Measurements from ENCODE around the gene IRF8. TPM values are rescaled to one million over a fixed set of nuclear protein-coding genes. Genes with fewer than 3 reads are reported as not detected.

IRF8 gene
- total and polyA plus RNA-seq, 2 of the 13 experiments (the other 11 are each of a cell fraction or from before 2014, with no cell fraction given), result not detected

- TF ChIP-seq, protein P1, sequence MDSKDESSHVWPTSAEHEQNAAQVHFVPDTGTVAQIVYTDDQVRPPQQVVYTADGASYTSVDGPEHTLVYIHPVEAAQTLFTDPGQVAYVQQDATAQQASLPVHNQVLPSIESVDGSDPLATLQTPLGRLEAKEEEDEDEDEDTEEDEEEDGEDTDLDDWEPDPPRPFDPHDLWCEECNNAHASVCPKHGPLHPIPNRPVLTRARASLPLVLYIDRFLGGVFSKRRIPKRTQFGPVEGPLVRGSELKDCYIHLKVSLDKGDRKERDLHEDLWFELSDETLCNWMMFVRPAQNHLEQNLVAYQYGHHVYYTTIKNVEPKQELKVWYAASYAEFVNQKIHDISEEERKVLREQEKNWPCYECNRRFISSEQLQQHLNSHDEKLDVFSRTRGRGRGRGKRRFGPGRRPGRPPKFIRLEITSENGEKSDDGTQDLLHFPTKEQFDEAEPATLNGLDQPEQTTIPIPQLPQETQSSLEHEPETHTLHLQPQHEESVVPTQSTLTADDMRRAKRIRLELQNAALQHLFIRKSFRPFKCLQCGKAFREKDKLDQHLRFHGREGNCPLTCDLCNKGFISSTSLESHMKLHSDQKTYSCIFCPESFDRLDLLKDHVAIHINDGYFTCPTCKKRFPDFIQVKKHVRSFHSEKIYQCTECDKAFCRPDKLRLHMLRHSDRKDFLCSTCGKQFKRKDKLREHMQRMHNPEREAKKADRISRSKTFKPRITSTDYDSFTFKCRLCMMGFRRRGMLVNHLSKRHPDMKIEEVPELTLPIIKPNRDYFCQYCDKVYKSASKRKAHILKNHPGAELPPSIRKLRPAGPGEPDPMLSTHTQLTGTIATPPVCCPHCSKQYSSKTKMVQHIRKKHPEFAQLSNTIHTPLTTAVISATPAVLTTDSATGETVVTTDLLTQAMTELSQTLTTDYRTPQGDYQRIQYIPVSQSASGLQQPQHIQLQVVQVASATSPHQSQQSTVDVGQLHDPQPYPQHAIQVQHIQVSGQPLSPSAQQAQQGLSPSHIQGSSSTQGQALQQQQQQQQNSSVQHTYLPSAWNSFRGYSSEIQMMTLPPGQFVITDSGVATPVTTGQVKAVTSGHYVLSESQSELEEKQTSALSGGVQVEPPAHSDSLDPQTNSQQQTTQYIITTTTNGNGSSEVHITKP (CRISPR knock-in tag; IDR thresholded peaks at IDR 0.05; ENCODE audit: low read depth), result no peak
- TF ChIP-seq SRSF9 (IDR thresholded peaks at IDR 0.05; ENCODE audit: borderline replicate concordance, insufficient read depth, low read depth, low read length, poor library complexity, severe bottlenecking), result no peak
- TF ChIP-seq HIC2 (CRISPR knock-in tag; IDR thresholded peaks at IDR 0.05; ENCODE audit: low read depth), result peak; percentile 68; the same call in 1 of the 2 replicates
- TF ChIP-seq IKZF4 (CRISPR knock-in tag; IDR thresholded peaks at IDR 0.05; ENCODE audit: borderline replicate concordance, low read depth, not compliant biosample characterization), result no peak
- TF ChIP-seq IKZF1 (IDR thresholded peaks at IDR 0.05), result no peak
- TF ChIP-seq, protein P2, sequence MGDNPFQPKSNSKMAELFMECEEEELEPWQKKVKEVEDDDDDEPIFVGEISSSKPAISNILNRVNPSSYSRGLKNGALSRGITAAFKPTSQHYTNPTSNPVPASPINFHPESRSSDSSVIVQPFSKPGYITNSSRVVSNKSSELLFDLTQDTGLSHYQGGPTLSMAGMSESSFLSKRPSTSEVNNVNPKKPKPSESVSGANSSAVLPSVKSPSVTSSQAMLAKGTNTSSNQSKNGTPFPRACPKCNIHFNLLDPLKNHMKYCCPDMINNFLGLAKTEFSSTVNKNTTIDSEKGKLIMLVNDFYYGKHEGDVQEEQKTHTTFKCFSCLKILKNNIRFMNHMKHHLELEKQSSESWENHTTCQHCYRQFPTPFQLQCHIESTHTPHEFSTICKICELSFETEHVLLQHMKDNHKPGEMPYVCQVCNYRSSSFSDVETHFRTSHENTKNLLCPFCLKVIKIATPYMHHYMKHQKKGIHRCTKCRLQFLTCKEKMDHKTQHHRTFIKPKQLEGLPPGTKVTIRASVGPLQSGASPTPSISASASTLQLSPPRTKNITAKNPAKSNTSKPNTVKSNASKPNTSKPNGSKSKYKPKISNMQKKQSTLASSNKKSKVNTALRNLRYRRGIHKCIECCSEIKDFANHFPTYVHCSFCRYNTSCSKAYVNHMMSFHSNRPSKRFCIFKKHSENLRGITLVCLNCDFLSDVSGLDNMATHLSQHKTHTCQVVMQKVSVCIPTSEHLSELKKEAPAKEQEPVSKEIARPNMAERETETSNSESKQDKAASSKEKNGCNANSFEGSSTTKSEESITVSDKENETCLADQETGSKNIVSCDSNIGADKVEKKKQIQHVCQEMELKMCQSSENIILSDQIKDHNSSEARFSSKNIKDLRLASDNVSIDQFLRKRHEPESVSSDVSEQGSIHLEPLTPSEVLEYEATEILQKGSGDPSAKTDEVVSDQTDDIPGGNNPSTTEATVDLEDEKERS (CRISPR knock-in tag; IDR thresholded peaks at IDR 0.05), result no peak
- TF ChIP-seq ZFX (CRISPR knock-in tag; IDR thresholded peaks at IDR 0.05; ENCODE audit: low read depth), result peak; percentile 35; the same call in 1 of the 2 replicates
- TF ChIP-seq GTF2F1 (IDR thresholded peaks at IDR 0.05; ENCODE audit: low read length), result no peak
- TF ChIP-seq ZSCAN31 (CRISPR knock-in tag; IDR thresholded peaks at IDR 0.05; ENCODE audit: low read depth), result no peak
- TF ChIP-seq, protein P3, sequence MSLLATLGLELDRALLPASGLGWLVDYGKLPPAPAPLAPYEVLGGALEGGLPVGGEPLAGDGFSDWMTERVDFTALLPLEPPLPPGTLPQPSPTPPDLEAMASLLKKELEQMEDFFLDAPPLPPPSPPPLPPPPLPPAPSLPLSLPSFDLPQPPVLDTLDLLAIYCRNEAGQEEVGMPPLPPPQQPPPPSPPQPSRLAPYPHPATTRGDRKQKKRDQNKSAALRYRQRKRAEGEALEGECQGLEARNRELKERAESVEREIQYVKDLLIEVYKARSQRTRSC (CRISPR knock-in tag; IDR thresholded peaks at IDR 0.05; ENCODE audit: low read depth), result no peak
- no peak for TF ChIP-seq MIER3 (CRISPR knock-in tag; IDR thresholded peaks at IDR 0.05; ENCODE audit: borderline replicate concordance)
- TF ChIP-seq SMYD3 (CRISPR knock-in tag; IDR thresholded peaks at IDR 0.05), result no peak
- no peak for TF ChIP-seq SMC3 (IDR thresholded peaks at IDR 0.05; ENCODE audit: low read length)
- TF ChIP-seq JUND (CRISPR knock-in tag; IDR thresholded peaks at IDR 0.05), result peak; percentile 32; the same call in 1 of the 2 replicates
- TF ChIP-seq, protein P4, sequence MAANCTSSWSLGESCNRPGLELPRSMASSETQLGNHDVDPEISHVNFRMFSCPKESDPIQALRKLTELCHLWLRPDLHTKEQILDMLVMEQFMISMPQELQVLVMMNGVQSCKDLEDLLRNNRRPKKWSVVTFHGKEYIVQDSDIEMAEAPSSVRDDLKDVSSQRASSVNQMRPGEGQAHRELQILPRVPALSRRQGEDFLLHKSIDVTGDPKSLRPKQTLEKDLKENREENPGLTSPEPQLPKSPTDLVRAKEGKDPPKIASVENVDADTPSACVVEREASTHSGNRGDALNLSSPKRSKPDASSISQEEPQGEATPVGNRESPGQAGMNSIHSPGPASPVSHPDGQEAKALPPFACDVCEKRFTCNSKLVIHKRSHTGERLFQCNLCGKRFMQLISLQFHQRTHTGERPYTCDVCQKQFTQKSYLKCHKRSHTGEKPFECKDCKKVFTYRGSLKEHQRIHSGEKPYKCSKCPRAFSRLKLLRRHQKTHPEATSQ (CRISPR knock-in tag; IDR thresholded peaks at IDR 0.05; ENCODE audit: borderline replicate concordance), result no peak
- TF ChIP-seq, protein P5, sequence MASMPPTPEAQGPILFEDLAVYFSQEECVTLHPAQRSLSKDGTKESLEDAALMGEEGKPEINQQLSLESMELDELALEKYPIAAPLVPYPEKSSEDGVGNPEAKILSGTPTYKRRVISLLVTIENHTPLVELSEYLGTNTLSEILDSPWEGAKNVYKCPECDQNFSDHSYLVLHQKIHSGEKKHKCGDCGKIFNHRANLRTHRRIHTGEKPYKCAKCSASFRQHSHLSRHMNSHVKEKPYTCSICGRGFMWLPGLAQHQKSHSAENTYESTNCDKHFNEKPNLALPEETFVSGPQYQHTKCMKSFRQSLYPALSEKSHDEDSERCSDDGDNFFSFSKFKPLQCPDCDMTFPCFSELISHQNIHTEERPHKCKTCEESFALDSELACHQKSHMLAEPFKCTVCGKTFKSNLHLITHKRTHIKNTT (CRISPR knock-in tag; IDR thresholded peaks at IDR 0.05), result no peak
- no peak for TF ChIP-seq MIXL1 (CRISPR knock-in tag; IDR thresholded peaks at IDR 0.05)
These were observed 48.5 kb upstream of the IRF8 start (continued) for GRCh38 chr16:85850344-85850880.

Data from HepG2 (cell line).